ENCODE measurements around the gene SLC29A2.

- TF ChIP-seq CBX5 (IDR thresholded peaks at IDR 0.05; ENCODE audit: low read depth, low read length) (no peak), SUZ12 (IDR thresholded peaks at IDR 0.05; ENCODE audit: low read length) (no peak), MAFK (IDR thresholded peaks at IDR 0.05; ENCODE audit: low read depth, low read length) (no peak), NRF1 (IDR thresholded peaks at IDR 0.05; ENCODE audit: low read depth, low read length) (no peak), SP1 (IDR thresholded peaks at IDR 0.05; ENCODE audit: low read depth, low read length) (no peak)
- TF ChIP-seq, protein P1, sequence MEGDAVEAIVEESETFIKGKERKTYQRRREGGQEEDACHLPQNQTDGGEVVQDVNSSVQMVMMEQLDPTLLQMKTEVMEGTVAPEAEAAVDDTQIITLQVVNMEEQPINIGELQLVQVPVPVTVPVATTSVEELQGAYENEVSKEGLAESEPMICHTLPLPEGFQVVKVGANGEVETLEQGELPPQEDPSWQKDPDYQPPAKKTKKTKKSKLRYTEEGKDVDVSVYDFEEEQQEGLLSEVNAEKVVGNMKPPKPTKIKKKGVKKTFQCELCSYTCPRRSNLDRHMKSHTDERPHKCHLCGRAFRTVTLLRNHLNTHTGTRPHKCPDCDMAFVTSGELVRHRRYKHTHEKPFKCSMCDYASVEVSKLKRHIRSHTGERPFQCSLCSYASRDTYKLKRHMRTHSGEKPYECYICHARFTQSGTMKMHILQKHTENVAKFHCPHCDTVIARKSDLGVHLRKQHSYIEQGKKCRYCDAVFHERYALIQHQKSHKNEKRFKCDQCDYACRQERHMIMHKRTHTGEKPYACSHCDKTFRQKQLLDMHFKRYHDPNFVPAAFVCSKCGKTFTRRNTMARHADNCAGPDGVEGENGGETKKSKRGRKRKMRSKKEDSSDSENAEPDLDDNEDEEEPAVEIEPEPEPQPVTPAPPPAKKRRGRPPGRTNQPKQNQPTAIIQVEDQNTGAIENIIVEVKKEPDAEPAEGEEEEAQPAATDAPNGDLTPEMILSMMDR (IDR thresholded peaks at IDR 0.05; ENCODE audit: control extremely low read depth in 1 of 3, insufficient read depth in 1 of 3, low read depth in 1 of 3, low read length in 3 of 3) = no peak
Measured at GRCh38 chr11:66409226-66409625, 37.7 kb upstream of the SLC29A2 start.
